Brain microvascular endothelial cell (primary cell): ENCODE results near the gene CFAP45.

Experiments used
- DNase-seq: peaks from one replicate; pipeline ENCODE4 v3.0.0-alpha.2; 2020
- H3K27ac ChIP-seq: fragments of 250-450 bp; sonication (Bioruptor Pico); 2 replicates; pipeline ENCODE4 v1.5.1; 2020; ENCODE audit warnings: mild to moderate bottlenecking, moderate library complexity
- H3K27me3 ChIP-seq: fragments of 250-450 bp; sonication (Bioruptor Pico); replicated peaks from 2 replicates; pipeline ENCODE4 v1.5.1; 2020; ENCODE audit warnings: mild to moderate bottlenecking
- H3K36me3 ChIP-seq: fragments of 250-450 bp; sonication (Bioruptor Pico); replicated peaks from 2 replicates; pipeline ENCODE4 v1.5.1; 2020; ENCODE audit warnings: mild to moderate bottlenecking
- H3K4me3 ChIP-seq: 2 replicates; pipeline ENCODE4 v1.5.1; 2011; ENCODE audit warnings: low read depth, mild to moderate bottlenecking, control low read depth, low read length, moderate library complexity
- CTCF ChIP-seq: IDR thresholded peaks from 2 replicates; pipeline ENCODE4 v1.5.1; 2011; ENCODE audit warnings: low read depth, mild to moderate bottlenecking, moderate library complexity, low read length, control low read depth, inconsistent platforms; ENCODE audit errors: missing control alignments
- in situ Hi-C: cut with HindIII; loops from 2 replicates; pipeline ENCODE4 v1.10.0; 2017; ENCODE audit warnings: low sequenced_read_pairs, low pct_ligation_motif_present

The CFAP45 gene

DNA sequence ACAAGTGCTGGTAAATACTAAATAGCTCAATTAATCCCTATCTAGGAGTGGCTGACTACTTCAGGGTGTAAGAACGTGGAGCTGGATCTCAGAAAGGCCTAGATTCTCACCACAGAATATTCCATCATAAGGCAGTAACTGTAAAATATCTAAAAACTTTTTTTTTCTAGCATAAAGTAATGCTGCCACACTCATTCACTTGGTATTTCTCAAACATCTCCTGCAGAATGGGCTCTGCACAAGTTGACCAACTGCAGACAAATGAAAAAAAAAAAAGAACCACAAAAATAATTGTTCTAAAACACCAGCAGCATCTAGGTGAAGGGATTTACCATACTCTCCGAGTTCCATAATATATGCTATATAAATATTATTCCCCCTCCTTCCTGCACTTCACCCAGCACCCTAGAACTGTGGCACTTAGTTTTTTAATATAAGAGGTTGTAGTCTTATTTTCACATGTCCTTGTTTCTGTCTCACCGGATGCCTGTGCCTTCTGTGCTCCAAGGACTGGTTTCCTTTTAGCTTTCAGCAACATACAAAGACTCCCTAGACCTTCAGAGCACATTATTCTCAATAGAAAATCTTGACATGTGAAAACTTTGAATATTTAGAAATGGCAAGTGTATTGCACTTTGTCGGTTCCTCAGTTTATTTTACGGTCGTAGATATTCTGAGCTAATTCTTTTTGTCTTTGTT lies 46.4 kb downstream of the CFAP45 start:
- in situ Hi-C loops = no loop called here
- peak; percentile 20 for DNase-seq
- Histone ChIP-seq H3K4me3 (peak overlapping the region; percentile 62), H3K36me3 (no peaks in the 10 kb centered on the region), H3K27me3 (no peaks in the 10 kb centered on the region), H3K27ac (peak overlapping the region; percentile 80)
- no peak for TF ChIP-seq CTCF

DNA sequence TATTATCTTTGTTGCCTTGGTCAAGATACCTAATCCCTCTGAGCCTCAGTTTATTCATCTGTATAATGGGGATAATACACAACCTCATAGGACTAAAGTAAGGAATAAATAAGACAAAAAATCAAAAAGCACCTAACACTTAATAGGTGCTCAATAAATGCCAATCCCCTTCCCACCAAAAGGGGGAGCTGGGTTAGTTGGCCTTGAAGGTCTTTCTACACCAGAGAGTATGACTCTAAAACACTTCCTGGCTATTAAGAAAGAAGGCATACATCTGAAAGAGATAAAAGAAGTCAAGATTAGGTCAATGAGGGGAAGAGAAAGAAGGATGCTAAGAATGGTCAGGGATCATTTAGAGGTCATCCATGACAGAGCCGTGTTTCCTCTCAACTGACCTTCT lies 48.6 kb downstream of the CFAP45 start:
- H3K27me3 ChIP-seq = no peaks in the 10 kb centered on the region

DNA sequence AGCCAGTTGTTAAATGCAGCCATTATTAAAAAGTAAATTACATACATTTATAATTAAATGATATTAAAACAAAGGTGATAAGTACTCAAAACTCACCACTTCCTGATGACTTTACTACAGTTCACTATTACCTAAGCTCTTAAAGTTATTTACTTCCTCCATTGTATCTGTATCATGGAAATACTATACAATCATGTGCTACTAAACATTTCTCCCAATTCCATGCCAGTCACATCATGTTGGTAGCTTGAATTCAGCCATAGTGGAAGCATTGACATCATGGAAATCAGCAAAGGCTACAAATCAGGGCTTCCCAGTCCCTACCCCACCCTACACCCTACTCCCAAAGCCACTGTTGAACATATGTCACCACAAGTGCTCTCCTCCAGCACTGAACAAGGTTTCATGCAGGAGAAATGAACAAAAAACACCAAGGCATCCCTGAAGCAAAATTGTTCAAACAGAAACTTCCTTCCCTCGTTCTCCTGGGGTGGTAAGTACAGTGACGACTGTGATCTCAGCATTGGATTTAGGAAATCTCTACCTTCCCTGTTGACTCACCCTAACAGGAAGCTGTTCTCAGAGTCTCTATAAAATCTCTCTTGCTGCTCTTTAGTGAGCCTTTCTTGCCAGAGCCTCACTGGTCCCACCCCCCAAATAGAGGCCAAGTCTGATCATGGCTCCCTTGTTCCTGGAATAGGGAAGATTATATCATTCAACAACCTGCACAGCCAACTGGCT lies 50.2 kb downstream of the CFAP45 start:
- no peak for TF ChIP-seq CTCF
- H3K4me3 ChIP-seq = no peak overlapping the region
- no peaks in the 10 kb centered on the region for H3K36me3 ChIP-seq
- no peaks in the 10 kb centered on the region for H3K27me3 ChIP-seq
- DNase-seq = no peak
- peak overlapping the region; percentile 77 for H3K27ac ChIP-seq
- in situ Hi-C loops = no loop called here

More for the DNA sequence above, 48.6 kb downstream of the CFAP45 start:
- H3K4me3 ChIP-seq = no peak overlapping the region
- in situ Hi-C loops = no loop called here
- no peaks in the 10 kb centered on the region for H3K36me3 ChIP-seq
- no peak overlapping the region for H3K27ac ChIP-seq
- no peak for DNase-seq
- peak; percentile 42 for TF ChIP-seq CTCF

DNA sequence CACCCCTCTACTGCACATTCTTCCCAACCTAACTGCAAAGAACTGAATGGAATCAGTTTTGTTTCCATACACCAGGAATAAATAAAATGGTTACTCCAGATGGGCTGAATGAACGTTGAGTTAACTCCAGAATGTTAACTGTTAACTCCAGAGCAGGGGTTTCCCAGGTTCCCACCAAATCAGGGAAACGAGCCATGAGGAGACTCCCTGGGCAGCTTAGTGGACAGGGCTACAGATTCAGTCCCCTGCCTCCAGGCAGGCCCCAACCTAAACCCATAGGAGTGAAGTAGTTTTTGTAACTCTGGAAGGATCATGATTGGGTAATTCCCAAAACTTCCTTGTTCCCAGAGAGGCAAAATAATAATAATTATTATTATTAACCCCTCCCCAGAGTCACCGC lies 51.6 kb downstream of the CFAP45 start:
- Histone ChIP-seq H3K4me3 (no peak overlapping the region), H3K36me3 (no peaks in the 10 kb centered on the region), H3K27me3 (no peaks in the 10 kb centered on the region), H3K27ac (peak overlapping the region; percentile 77)
- no peak for TF ChIP-seq CTCF
- in situ Hi-C loops = no loop called here
- DNase-seq = no peak

- H3K27ac ChIP-seq = no peak overlapping the region
- DNase-seq = no peak
- no peaks in the 10 kb centered on the region for H3K27me3 ChIP-seq
- no peak for TF ChIP-seq CTCF
- H3K36me3 ChIP-seq = no peaks in the 10 kb centered on the region
- in situ Hi-C loops = no loop called here
- no peak overlapping the region for H3K4me3 ChIP-seq
These were observed 52.7 kb downstream of the CFAP45 start for GRCh38 chr1:159847231-159847630.
